Embryonic facial prominence (tissue), 1 donor: Measurements from ENCODE around the gene ROBO4.

Experiments
- DNase-seq: peaks from one replicate; pipeline ENCODE4 v3.0.0-alpha.2; 2016; ENCODE audit errors: extremely low spot score

ROBO4 gene

DNA sequence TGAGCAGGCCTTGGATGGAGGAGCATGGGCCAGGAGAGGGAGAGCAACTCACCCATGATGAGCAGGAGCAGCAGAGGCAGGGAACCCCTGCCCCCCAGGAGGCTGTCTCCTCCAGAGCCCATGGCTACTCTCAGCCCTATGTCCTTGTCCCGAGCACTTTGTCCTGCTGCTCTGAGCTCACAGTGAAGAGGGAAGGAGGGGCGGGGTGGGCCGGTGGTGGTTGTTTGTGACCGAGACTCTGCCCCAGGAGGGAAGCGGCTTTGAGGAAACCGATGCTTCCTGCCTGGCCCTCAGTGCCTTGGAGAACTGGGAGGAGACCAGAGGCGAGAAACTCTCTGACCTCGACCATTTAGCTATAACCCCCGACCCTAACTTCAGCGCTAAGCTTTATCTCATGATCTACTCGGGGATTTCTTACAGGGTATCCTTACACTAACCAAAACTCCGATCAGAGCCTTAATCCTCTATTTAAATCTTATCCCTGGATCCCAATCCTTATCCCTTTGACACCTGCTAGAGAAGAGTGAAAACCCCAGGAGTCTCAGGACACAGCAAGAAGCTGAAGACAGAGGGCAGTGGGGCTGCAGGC lies at the start of gene ROBO4:
ROBO4 (minus strand) TSS at position 192 of the 589 bp plus-strand sequence; CDS start at position 122, 70 bp downstream.
- no peak for DNase-seq

DNA sequence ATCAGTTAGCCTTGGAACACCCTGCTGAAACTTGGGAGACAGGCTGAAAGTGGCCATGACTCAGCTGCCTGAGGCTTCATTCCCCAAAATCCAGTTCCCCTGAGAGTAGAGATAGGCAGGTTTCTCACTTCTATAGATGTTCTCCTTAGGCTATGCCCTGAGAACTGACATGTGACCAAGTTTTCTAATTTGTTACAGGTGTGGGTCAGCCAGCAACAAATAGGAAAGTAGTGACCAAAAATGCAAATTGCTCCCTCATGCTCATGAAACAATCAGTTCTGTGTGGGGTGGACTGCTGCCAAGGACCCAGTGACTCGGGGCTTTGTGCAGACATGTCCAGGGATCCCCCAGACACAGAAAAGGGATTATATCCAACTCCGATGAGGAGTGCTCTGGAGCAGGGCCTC lies 49.1 kb upstream of the ROBO4 start:
- no peak for DNase-seq

DNA sequence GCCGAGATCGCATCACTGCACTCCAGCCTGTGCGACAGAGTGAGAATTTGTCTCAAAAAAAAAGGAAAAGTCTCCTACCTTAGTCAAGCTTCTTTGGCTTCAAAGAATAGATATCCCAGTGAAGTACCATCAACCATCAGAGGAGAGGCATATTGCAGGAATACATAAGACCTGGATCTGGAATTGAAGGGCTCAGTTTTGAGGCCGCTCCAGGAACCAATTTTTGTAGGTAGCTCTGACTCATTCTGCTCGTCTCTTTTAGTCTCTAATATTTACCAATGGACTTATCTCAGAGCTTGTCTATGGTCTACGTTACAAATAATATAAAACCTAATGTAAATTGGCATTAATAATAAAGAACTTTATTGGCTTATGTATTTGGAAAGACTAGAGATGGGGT lies 48.2 kb upstream of the ROBO4 start:
- DNase-seq, result no peak

DNA sequence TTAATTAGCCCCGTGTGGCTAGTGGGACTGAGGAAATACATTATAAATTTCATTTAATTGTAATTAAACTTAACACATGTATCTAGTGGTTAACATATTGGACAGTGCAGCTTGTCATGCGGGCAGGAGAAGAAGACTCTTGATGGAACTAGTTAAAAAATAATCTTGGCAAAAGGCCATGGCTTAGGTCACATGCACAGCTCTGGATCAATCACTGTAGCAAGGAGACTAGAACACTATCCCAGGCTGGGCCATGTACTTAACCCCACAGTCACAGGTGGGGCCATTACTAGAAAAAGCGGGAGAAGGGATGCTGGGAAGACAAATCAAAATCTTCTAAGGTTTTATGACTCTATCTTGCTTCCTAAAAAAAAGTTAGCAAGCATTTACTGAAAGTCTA lies 46.9 kb upstream of the ROBO4 start:
- no peak for DNase-seq

DNA sequence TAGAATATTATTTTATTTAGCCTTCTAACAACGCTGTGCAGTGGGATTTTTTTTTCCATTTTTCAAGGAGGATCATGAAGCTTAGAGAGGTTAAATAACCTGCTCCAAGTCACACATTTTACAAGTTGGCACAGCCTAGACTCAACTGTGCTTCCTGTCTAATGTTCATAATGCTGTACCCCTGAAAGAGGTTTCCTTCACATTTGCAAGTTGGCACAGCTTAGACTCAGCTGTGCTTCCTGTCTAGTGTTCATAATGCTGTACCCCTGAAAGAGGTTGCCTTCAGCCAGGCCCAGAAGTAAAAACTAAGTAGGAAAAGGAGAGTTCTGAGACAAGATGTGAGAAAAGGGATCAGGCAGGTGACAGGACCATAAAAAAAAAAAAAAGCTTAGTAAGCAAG lies 46.1 kb upstream of the ROBO4 start:
- no peak for DNase-seq

DNA sequence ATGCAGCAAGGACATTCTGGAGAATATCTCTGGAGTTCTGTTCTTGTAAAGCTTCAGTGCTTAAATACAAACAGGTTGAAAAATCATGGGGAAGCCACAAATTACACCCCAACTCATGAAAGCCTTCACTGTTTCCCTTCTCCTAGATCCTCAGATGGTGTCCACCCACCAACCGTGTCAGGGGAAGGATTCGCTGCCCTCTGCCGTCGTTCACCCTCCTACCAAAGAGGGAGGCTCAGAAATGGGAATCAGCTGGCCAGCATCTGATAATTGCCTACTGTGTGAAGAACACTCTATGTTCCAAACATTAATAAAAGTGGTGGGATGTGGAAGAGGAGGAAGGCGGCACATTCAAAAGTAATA lies 45.6 kb upstream of the ROBO4 start:
- DNase-seq, result no peak

DNA sequence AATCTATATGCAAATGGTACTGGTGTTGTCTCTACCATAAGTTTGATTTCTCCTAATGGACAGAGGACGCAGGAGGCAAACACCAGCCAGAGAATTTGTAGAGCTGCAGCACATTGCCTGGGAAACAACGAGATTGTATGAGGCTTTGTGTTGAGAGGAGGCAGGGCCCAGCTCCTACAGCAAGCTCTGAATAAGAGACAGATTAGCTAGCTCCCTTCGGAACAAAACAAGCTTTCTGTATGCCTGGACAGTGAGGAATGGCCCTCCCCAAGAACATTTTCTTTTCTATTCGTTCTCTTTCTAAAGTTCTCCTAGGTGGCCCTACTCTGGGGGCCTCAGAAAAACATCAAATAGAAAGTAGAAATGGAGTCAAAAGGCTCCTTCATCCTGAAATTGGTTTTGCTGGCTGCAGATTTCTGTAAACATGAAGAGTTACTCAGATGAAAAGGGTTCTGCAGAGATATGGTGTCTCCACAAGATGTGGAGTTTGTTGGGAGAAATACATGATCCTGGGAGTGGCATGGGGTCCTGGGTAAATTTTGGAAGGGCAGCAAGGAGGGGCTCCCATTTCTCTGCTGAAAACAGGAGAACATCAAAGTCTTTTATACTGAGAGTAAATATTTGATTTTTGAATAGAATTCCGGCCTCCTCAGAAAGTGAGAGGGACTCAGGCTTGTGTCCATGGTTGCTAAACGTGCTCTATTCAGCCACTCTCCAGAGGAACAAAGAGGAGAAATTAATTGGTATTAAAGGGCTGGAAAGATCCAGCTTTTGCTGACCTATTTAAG lies 45.0 kb upstream of the ROBO4 start:
- no peak for DNase-seq

DNA sequence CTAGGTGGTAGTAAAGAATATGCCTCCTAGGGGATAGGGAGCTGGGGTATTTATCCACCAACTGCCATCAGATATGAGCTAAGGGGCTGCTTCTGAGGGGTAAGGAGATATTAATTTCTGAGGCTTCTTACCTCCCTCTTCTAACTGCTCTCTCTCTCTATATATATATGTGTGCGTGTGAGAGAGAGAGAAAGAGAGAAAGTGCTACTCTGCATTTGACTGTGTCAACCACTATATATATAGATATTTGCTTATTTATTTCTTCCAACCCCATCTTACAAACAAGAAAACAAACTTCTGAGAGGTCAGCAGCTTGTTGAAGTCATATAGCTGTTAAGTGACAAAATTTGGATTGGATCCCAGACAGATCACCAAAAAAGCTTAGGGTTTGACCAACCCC lies 44.0 kb upstream of the ROBO4 start:
- no peak for DNase-seq

DNA sequence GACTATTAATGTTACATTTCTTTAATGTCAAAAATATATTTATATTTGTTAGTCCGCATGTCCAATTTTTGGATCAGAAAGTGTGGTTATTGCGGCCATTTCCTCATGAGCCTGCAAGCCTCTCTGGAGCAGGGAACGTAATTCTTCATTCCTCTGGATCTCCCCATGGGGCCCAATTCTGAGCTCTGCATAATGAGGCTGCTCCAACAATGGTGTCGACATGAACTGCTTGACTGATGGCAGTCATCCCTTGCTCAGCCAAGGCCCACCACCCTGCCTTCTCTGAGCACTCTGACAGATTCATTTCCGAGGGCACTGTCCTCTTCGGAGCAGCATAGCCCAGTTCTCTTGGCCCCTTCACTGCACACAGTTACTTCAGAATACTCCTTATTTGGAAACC lies 41.3 kb upstream of the ROBO4 start:
- DNase-seq, result no peak

DNA sequence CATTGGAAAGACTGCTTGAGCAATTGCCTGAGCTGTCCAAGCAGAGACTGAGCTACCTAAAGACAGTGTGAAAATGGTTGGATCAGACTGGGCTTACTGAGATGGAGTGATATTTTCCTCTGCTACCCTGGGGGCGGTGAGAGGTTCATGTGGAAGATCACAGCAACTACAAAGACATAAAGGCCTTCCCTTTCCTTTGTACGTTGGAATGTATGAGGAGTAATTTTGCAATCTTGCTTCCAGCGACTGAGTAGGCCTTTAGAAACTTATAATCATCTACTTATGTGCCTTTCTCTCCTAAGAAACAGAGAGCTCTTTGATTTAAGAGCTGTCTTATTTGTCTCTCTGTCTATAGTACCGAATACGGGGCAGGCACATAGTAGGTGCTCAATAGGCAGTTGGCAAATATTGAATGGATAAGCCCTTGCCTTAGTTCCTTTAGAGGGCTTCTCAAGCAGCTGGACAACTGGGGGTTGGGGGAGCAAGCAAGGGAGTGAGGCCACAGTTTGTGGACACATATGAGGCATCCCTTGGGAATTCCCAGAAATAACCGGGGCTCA lies 40.6 kb upstream of the ROBO4 start:
- no peak for DNase-seq

DNA sequence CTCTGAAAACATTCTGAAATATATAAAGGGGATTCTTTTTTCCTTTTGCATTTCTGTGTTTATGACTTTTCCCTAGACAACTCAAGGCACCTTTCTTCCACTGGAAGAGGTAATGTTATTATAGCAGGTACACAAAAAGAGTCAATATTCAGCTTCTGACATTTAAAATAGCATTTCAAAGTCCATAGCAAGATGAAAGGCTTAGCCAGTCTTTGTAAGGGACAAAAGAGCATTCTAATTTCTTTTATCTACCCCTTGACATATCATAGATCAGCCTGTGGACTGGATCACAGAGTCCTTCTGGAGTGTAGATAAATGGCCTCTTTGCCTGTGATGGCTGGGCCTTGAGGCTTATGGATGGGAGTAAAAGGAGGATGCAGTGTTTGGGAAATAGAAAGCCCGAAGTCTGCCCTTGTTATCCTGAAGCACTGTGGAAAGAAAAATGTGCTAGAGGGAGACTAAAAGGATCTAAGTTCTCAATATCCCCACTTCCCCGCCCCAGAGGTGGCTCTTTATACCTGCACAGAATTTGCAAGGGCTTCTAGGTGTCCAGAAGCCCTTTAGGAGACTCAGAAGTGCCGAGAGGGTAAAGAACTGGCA lies 39.8 kb upstream of the ROBO4 start:
- no peak for DNase-seq

DNA sequence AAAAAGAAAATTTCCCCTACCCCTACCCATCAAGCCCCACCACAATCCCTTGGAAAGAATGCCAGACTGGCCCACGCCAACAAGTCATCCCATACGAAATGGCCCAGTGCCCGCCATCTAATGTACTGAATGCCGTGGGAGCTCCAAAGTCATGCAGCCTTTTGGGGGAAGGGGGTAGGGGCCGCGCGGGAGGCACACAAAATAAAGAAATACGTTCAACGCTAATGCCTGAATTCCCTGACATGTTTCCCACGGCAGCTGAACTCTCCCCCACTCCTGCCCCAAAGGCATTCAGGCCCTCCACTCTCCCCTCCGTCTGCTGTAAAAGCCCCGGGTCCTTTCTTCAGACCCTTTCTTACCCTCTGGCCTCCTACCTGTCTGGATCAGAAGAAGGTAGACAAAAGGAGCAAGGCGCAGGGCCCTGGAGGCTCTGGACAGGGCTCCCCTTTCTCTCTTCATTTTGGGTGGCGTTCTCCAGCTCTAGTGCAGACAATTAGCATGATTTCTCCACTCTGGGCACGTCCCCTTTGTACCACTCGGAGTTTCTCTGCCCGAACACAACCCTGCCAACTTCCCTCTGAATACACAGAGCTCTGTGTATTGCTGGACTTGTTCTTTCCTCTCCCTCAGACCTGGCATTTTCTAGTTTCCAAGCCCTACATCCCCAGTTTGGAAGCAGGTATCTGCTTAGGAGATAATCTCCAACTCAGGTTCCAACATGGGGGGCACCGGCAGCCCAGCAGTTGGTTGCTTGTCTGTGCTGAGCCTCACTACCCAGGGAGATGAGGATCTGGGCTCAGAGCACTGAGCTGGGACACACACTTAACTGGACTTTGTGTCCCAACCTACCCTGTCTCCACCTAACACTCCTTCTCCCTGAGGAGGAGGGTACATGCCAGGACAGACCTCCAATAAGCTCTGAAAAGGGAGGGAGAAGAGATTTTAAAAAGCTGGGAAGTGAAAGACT lies 38.2 kb upstream of the ROBO4 start, which contains the start of gene HEPACAM:
HEPACAM (minus strand) TSS at position 500 of the 967 bp plus-strand sequence; CDS start at position 459, 41 bp downstream.
- DNase-seq, result no peak

DNA sequence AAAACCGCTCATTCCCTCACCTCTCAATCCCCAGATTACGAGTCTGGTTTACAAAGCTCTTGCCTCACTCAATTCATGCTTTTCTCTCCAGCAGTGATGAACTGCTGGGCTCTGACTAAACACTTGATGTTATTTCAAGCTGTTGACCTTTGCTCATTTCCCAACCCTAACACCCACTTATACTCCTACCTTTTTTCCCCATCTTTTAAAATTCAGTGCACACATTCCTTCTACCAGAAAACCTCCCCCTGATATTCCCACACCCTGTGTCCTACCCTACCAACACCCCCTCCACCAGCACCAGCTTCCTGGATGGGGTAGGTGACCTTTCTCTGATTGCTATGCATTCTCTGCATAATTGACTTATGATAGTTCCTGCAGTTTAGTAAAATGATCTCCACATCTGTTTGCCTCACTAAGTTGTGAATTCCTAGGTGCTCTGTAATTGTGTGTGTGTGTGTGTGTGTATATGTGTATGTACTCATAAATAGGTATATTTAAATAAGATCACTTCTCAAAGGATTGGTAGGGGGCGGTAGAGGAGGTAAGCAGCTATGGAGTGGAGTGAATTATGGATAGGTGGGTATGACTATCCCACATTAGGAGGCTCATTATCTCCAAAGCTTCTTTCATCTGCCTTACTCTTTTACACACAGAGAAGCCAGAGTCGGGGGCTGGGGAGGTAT lies 37.3 kb upstream of the ROBO4 start:
- no peak for DNase-seq

DNA sequence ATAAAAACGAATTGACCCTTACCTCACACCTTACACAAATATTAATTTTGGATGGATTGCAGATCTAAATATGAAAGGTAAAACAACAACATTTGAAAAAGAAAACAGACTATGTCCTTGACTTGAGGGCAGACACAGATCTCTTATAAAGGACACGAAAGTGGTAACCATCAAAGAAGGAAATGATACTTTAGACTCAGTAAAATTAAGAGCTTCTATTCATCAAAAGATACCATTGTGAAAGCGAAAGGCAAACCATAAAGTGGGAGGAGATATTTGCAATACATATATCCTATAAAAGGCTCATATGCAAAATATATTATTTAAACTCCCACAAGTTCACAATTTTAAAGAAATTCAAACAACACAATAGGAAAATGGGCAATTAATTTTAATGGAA lies 33.1 kb upstream of the ROBO4 start:
- DNase-seq, result no peak

DNA sequence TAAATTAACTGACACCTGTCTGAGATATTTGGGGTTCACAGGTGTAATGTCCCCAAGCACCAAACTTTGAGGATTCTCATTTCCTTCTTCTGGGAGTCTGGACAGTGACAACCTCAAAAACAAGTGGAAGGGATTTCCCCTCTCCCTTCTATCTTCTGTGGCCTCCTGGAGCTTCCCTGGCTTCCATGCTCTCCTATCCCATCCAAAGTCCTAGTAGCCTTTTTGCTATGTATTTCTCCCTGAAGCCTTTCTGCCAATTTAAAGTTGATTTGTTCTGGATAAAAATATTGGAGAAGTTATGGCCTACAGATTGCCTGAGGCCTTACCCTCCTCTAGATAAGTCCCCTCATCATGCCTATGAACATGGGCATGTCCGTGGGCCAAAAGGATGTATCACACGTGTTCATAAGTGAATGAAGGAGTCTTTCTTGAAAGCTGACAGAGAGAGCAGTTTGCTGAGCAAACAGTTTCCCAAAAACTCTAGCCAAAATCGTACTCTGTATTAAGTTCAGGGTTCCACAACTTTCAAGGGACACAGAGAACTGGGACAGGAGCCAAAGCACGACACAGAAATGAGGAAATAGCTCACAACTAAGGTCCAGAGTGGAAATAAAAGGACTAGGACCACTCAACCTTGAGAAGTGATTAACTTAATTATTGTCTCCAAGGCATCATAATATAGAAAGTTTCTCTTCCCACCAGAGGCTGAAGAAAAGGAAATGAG lies 31.4 kb upstream of the ROBO4 start:
- no peak for DNase-seq

DNA sequence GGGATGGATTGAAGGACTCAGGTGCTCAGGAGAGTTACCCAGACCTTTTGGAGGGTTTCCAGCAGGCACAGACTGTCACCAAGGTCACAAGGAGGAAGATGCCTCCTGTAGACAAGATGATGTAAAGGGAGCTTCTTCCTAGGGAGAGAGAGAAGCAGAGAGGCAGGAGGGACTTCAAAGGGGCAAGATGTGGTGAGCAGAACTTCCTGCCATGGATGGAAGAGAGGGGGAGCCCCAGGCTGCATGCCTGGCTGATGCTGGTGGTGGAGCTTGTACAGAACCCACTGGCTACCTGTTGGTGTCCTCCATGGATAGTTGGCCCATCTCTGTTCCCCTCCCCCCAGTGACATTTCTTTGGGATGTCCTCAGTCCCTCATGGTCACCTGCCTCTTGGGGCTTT lies 25.6 kb upstream of the ROBO4 start:
- no peak for DNase-seq

DNA sequence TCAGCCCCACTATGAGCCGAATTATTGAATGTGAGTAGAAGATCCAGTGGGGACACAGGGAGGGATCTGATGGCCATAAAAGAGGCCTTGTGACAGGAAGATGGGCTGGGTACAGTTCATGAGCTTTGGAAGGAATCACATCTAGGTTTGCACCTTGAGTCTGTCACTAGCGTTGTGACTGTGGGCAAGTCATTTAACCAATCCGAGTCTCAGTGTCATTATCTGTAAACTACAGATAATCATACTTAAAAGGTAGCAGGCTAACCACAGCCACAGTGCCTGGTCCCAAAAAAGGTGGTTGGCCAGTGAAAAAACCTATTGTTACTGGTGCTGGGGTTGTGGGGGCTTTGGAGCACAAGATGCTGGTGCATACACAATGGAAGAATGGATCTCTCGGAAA lies 25.2 kb upstream of the ROBO4 start:
- no peak for DNase-seq

DNA sequence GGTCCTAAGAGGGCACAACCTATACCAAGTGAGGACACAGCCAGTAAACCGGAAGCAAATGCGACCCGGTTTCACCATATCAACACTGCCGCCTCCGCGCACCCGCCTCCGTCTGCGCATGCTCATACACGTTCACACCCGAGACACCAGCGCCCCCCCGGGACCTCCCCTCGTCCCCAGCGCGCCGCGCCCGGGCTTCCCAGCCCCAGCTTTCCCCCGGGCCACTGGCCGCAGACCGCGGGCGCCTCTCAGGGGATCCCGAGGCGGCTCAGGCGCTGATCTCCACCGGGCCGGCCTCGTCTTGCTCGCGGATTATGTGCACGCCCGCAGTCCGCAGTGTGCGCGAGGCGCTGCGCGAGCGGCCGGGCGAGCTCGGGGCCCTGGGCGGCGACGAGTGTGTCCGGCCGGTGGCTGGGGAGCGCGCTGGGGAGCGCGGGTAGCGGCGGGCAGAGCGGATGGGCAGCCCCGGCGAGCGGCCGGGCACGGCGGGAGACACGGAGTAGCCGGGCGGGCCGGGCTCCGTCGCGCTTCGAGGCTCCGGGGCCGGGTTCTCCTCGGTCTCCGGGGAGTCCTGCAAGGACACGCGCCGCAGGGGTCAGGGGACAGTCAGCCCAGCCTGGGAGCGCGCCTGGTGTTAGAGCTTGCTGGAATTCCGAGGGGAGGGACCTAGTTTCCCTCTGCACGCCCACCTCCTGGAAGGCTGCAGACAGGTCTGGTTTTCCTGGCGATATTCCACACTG lies 23.4 kb upstream of the ROBO4 start:
- peak; percentile 55 for DNase-seq

DNA sequence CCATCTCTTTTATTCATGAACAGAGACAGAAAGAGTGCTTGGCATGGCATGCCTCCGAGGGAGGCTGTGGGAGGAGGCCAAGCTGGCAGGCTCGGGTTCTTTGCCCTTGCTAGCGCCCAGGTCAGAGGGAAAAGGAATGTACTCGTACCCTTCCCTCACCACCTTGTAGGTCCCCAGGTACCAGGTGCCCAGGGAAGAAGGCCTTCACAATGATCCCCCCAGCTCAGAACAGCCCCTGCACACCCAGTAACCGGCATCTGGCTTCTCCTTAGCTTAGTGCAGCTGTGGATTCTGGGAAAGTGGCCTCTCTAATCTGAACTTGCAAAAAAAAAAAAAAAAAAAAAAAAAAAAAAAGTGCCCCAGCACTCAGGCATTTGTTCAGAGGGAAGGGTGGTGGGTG lies 22.7 kb upstream of the ROBO4 start:
- DNase-seq, result no peak

DNA sequence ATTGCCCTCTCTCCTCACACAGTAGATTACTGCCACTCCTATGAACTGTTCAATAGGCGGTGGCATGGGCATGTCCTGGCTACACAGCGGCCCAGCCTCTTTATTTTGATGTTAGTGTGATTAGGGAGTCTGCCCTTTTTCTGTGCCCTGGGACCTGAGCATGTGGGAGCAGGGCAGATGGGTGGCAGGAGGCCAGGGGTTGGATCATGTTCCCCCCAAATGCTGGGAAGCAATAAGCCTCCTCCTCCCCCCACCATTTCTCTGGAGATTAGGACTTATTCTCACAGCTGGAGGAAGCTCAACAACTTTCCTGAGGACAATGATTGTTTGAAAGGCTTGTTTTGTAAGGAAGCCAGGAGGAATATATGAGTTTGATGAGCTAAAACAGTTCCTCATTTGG lies 22.2 kb upstream of the ROBO4 start:
- DNase-seq, result no peak
